Gastrocnemius medialis (tissue), 4 donors: ENCODE results near the gene ATG5. TPM values are rescaled to one million over a fixed set of nuclear protein-coding genes. Genes with fewer than 3 reads are reported as not detected.

Experiments used
- ATAC-seq, 2 donors: fragments of 150-250 bp; one replicate each; pipeline ENCODE4 v1.9.1; 2016
- DNase-seq, 2 donors: peaks; one replicate each; pipeline ENCODE4 v3.0.0-alpha.2; 2019
- H3K27ac ChIP-seq, 4 donors: fragments of 200-600 bp; sonication (generic); 1 replicate in 1 of 4; 2 replicates in 3 of 4; pipeline ENCODE4 v1.5.1; 2016 to 2018; ENCODE audit warnings: mild to moderate bottlenecking in 2 of 4, moderate library complexity in 1 of 4
- H3K27me3 ChIP-seq, 3 donors: fragments of 200-600 bp; sonication (generic) in 2 of 3; 1 replicate in 1 of 3; 2 replicates in 2 of 3; pipeline versions ENCODE4 v1.5.1 to v1.6.0; 2016 to 2019; ENCODE audit warnings: mild to moderate bottlenecking in 1 of 3, moderate library complexity in 1 of 3
- H3K36me3 ChIP-seq, 2 donors: fragments of 200-600 bp; sonication (generic) in 1 of 2; one replicate each; pipeline ENCODE4 v1.5.1; 2017 to 2018
- H3K4me1 ChIP-seq, 2 donors: fragments of 200-600 bp; sonication (generic) in 1 of 2; one replicate each; pipeline ENCODE4 v1.5.1; 2016 to 2017; ENCODE audit warnings: mild to moderate bottlenecking in 2 of 2
- H3K4me3 ChIP-seq, 4 donors: fragments of 200-600 bp; sonication (generic) in 3 of 4; 1 replicate in 1 of 4; 2 replicates in 3 of 4; pipeline ENCODE4 v1.5.1; 2016 to 2019; ENCODE audit warnings: mild to moderate bottlenecking in 2 of 4
- H3K9me3 ChIP-seq, 3 donors: fragments of 200-600 bp; sonication (generic) in 2 of 3; 1 replicate in 1 of 3; 2 replicates in 2 of 3; pipeline ENCODE4 v1.5.1; 2016 to 2019
- CTCF ChIP-seq, 5 experiments: fragments of 450-650 bp in 3 of 5; fragments of 200-600 bp in 2 of 5; sonication (generic) in 2 of 5; IDR thresholded peaks in 4 of 5; conservative IDR thresholded peaks in 1 of 5; 1 replicate in 4 of 5; 2 replicates in 1 of 5; pipeline ENCODE4 v1.5.1; 2016 to 2019; ENCODE audit warnings: antibody characterized with exemption in 5 of 5, mild to moderate bottlenecking in 3 of 5, moderate library complexity in 3 of 5
- POLR2A ChIP-seq, 2 donors: fragments of 450-650 bp; IDR thresholded peaks; one replicate each; pipeline ENCODE4 v1.6.1; 2017; ENCODE audit warnings: antibody characterized with exemption in 2 of 2, mild to moderate bottlenecking in 2 of 2, moderate library complexity in 2 of 2
- in situ Hi-C, 4 donors: fragments of 200-750 bp; cut with MboI; loops; one replicate each; pipeline versions ENCODE4 v1.15.0 to v1.8.0; 2017; ENCODE audit warnings: low sequenced_read_pairs in 4 of 4
- intact Hi-C: fragments of 100-400 bp; cut with DNase I; formaldehyde crosslinking; loops from one replicate; pipeline ENCODE4 v1.15.1; 2023; ENCODE audit warnings: low total_unique reads
- total RNA-seq, 4 donors: library from RNA; depleted of rRNA; stranded (reverse); fragments of >200 nt; gene quantifications; one replicate each; pipeline versions ENCODE4 v1.1.0 to v1.2.3, GENCODE V29; 2016

The ATG5 gene
- total RNA-seq, 4 donors from 2014 or later, result 18.9 to 22.3 (median 20.1) TPM

DNA sequence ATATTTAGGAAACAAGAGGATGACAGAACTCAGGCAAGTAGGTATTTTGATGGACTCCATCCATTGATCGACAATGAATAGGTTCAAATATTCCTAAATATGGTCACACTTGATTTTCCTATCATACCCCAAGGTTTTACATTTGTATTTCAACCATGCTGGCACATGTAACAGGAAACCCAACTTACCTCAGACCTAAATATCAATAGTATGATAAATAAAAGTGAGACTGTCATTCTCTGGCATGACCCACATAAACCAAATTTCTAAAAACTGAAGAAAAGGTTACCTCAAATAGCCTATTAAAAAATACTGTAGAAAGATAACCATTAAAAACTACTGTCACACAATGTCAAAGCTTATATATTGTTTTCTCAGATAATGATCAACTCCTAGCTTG, 142.1 kb downstream of the ATG5 start:
- ATAC-seq (no peak), DNase-seq (no peak)
- TF ChIP-seq POLR2A (IDR thresholded peaks at IDR 0.05), result no peak
- TF ChIP-seq CTCF (IDR thresholded peaks at IDR 0.05 in 4 of 5, conservative IDR thresholded peaks at IDR 0.05 in 1 of 5), result no peak
- H3K9me3 ChIP-seq, result no peaks in the 10 kb centered on the region
- intact Hi-C loops (no loop called here), in situ Hi-C loops (no loop called here)
- H3K27me3 ChIP-seq, result no peaks in the 10 kb centered on the region
- H3K36me3 ChIP-seq, result no peaks in the 10 kb centered on the region
- H3K27ac ChIP-seq, result no peak overlapping the region
- no peak overlapping the region for H3K4me3 ChIP-seq
- no peaks in the 10 kb centered on the region for H3K4me1 ChIP-seq

GRCh38 chr6:106182455-106182854, 143.1 kb downstream of the ATG5 start:
- no peak overlapping the region for H3K4me3 ChIP-seq
- H3K4me1 ChIP-seq, result no peaks in the 10 kb centered on the region
- intact Hi-C loops (no loop called here), in situ Hi-C loops (no loop called here)
- H3K9me3 ChIP-seq, result no peaks in the 10 kb centered on the region
- no peaks in the 10 kb centered on the region for H3K27me3 ChIP-seq
- H3K36me3 ChIP-seq, result no peaks in the 10 kb centered on the region
- H3K27ac ChIP-seq, result no peak overlapping the region
- no peak for TF ChIP-seq POLR2A (IDR thresholded peaks at IDR 0.05)
- TF ChIP-seq CTCF (IDR thresholded peaks at IDR 0.05 in 4 of 5, conservative IDR thresholded peaks at IDR 0.05 in 1 of 5), result no peak
- ATAC-seq, result no peak
- DNase-seq, result no peak

DNA sequence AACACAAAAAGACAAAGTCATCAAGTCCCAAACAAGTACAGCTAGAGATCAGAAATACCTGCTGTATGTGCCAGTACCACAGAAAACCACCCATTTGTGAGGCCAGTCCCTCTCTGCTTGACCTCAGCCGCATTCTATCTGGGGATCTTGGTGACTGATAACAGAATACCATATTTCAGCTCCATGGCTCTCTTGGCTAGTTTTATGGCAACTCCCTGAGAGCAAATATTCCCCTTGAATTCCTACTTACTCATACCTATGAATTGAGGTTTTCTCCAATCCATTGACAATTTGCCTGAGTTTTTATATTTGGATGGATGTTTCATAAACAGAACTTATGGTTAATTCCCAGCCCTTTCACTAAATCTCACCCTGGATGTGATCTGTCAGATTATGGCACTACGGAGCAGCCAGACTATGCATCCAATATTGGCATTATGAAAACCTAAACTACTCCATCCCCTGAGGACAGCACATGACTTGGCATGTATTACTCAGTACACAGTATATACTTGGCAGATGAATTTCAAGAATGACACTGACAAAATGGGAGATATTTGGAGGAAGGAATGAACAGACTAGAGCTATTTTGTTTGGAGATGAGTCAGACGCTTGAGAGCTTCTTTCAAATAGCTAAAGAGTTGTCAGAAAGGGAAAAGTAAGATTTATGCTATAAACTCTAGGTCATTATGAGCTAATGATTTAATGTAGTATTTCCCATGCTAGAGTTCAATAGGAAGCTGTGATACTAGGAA, 143.7 kb downstream of the ATG5 start:
- H3K4me3 ChIP-seq, result no peak overlapping the region
- no peaks in the 10 kb centered on the region for H3K27me3 ChIP-seq
- in situ Hi-C loops, result no loop called here
- DNase-seq (no peak), ATAC-seq (no peak)
- no peaks in the 10 kb centered on the region for H3K36me3 ChIP-seq
- H3K27ac ChIP-seq, result no peak overlapping the region
- no peaks in the 10 kb centered on the region for H3K9me3 ChIP-seq
- H3K4me1 ChIP-seq, result no peaks in the 10 kb centered on the region
- intact Hi-C loops, result no loop called here
- no peak for TF ChIP-seq POLR2A (IDR thresholded peaks at IDR 0.05)

DNA sequence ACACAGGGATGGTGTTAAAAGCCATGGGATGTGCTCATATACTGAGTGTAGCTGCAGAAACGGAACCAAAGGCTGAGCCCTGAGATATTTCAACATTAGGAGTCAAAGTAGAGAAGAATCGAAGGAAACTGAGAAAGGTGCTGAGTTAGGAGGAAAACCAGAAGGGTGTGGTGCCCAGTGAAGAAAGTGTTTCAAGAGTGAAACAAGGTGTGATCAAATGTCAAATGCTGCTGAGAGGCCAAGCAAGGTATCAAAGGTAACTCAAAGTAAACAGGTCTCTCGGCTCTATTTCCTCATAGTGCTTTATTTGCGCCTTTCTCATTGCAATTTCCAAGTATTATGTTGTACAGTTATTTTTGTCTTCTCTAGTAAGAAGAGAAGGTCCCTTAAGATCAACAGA, 145.4 kb downstream of the ATG5 start:
- ATAC-seq, result no peak
- no peak for DNase-seq
- in situ Hi-C loops (no loop called here), intact Hi-C loops (no loop called here)
- Histone ChIP-seq H3K4me1 (no peaks in the 10 kb centered on the region), H3K4me3 (no peak overlapping the region), H3K36me3 (no peaks in the 10 kb centered on the region), H3K27ac (no peak overlapping the region), H3K9me3 (no peaks in the 10 kb centered on the region), H3K27me3 (no peaks in the 10 kb centered on the region)
- TF ChIP-seq POLR2A (IDR thresholded peaks at IDR 0.05), result no peak
- no peak for TF ChIP-seq CTCF (IDR thresholded peaks at IDR 0.05 in 4 of 5, conservative IDR thresholded peaks at IDR 0.05 in 1 of 5)

- DNase-seq (no peak), ATAC-seq (no peak)
- H3K4me1 ChIP-seq, result no peaks in the 10 kb centered on the region
- H3K27me3 ChIP-seq, result no peaks in the 10 kb centered on the region
- intact Hi-C loops, result no loop called here
- no peak overlapping the region for H3K4me3 ChIP-seq
- in situ Hi-C loops, result no loop called here
- no peak for TF ChIP-seq POLR2A (IDR thresholded peaks at IDR 0.05)
- no peaks in the 10 kb centered on the region for H3K36me3 ChIP-seq
- no peak overlapping the region for H3K27ac ChIP-seq
- no peaks in the 10 kb centered on the region for H3K9me3 ChIP-seq
Measured at GRCh38 chr6:106178900-106179299, 146.7 kb downstream of the ATG5 start.

GRCh38 chr6:106177786-106178185, 147.8 kb downstream of the ATG5 start:
- H3K36me3 ChIP-seq, result no peaks in the 10 kb centered on the region
- no peak for DNase-seq
- H3K27me3 ChIP-seq, result no peaks in the 10 kb centered on the region
- H3K9me3 ChIP-seq, result no peaks in the 10 kb centered on the region
- no peak overlapping the region for H3K27ac ChIP-seq
- H3K4me1 ChIP-seq, result no peaks in the 10 kb centered on the region
- H3K4me3 ChIP-seq, result no peak overlapping the region
- TF ChIP-seq POLR2A (IDR thresholded peaks at IDR 0.05) (no peak), CTCF (IDR thresholded peaks at IDR 0.05 in 4 of 5, conservative IDR thresholded peaks at IDR 0.05 in 1 of 5) (no peak)
- no peak for ATAC-seq
- intact Hi-C loops (no loop called here), in situ Hi-C loops (no loop called here)
